CD14-positive monocyte (primary cell): ENCODE results near the gene ZFYVE21. TPM values are rescaled to one million over a fixed set of nuclear protein-coding genes. Genes with fewer than 3 reads are reported as not detected.

Source experiments
- DNase-seq, 3 donors: peaks; one replicate each; pipeline ENCODE4 v3.0.0-alpha.2; 2011 to 2022
- H2AFZ ChIP-seq: 2 replicates; pipeline ENCODE4 v1.6.0; 2012; ENCODE audit warnings: mild to moderate bottlenecking, low read depth, low read length, inconsistent platforms; ENCODE audit not compliant: insufficient read depth, poor library complexity, severe bottlenecking
- H3K27ac ChIP-seq, 2 donors: 1 replicate in 1 of 2; 2 replicates in 1 of 2; pipeline ENCODE4 v1.5.1; 2012 to 2013; ENCODE audit warnings: low read length in 2 of 2, control low read depth in 1 of 2, inconsistent platforms in 1 of 2, low read depth in 1 of 2, mild to moderate bottlenecking in 1 of 2
- H3K27me3 ChIP-seq, 2 donors: one replicate each; pipeline versions ENCODE4 v1.6.0 to v1.6.1; 2011 to 2013; ENCODE audit warnings: low read length in 2 of 2; ENCODE audit not compliant: control insufficient read depth in 2 of 2, insufficient read depth in 2 of 2
- H3K36me3 ChIP-seq, 2 donors: replicated peaks in 1 of 2; 1 replicate in 1 of 2; 2 replicates in 1 of 2; pipeline versions ENCODE4 v1.5.1 to v1.6.1; 2012 to 2013; ENCODE audit warnings: low read length in 2 of 2, control low read depth in 1 of 2, inconsistent platforms in 1 of 2, mild to moderate bottlenecking in 1 of 2; ENCODE audit not compliant: insufficient read depth in 2 of 2, control insufficient read depth in 1 of 2
- H3K4me1 ChIP-seq, 2 donors: 1 replicate in 1 of 2; 2 replicates in 1 of 2; pipeline versions ENCODE4 v1.5.1 to v1.6.1; 2012 to 2013; ENCODE audit warnings: low read length in 2 of 2, control low read depth in 1 of 2, inconsistent platforms in 1 of 2, mild to moderate bottlenecking in 1 of 2, moderate library complexity in 1 of 2; ENCODE audit not compliant: insufficient read depth in 2 of 2, control insufficient read depth in 1 of 2
- H3K4me2 ChIP-seq: replicated peaks from 2 replicates; pipeline ENCODE3; 2012; ENCODE audit warnings: low read length, moderate library complexity, mild to moderate bottlenecking; ENCODE audit not compliant: poor library complexity, severe bottlenecking; ENCODE audit errors: extremely low read depth
- H3K4me3 ChIP-seq, 3 experiments: fragments of 200-600 bp in 1 of 3; sonication (generic) in 1 of 3; replicated peaks in 1 of 3; 1 replicate in 2 of 3; 2 replicates in 1 of 3; pipeline ENCODE4 v1.5.1; 2011 to 2013; ENCODE audit warnings: low read length in 3 of 3, mild to moderate bottlenecking in 3 of 3, control low read depth in 2 of 3, low read depth in 2 of 3, inconsistent platforms in 1 of 3, moderate library complexity in 1 of 3
- H3K79me2 ChIP-seq: 2 replicates; pipeline ENCODE4 v1.6.0; 2012; ENCODE audit warnings: mild to moderate bottlenecking, control low read depth, inconsistent platforms, low read length, moderate library complexity; ENCODE audit not compliant: insufficient read depth
- H3K9ac ChIP-seq: 2 replicates; pipeline ENCODE4 v1.6.0; 2017; ENCODE audit warnings: low read length, mild to moderate bottlenecking; ENCODE audit not compliant: insufficient read depth, poor library complexity, severe bottlenecking
- H3K9me3 ChIP-seq, 2 donors: replicated peaks in 1 of 2; 1 replicate in 1 of 2; 2 replicates in 1 of 2; pipeline versions ENCODE4 v1.5.1 to v1.6.1; 2012 to 2013; ENCODE audit warnings: low read length in 2 of 2, control low read depth in 1 of 2; ENCODE audit not compliant: control insufficient read depth in 1 of 2, insufficient read depth in 1 of 2
- H4K20me1 ChIP-seq: 2 replicates; pipeline ENCODE4 v1.6.0; 2012; ENCODE audit warnings: mild to moderate bottlenecking, low read length, control low read depth, moderate library complexity; ENCODE audit not compliant: insufficient read depth
- H3K27ac Mint-ChIP-seq, 7 donors: one replicate each; pipeline ENCODE4 v1.8.0; 2020; ENCODE audit warnings: mild to moderate bottlenecking in 7 of 7, mixed read lengths in 7 of 7, moderate library complexity in 6 of 7, inconsistent platforms in 2 of 7
- H3K27me3 Mint-ChIP-seq, 3 donors: one replicate each; pipeline ENCODE4 v1.8.0; 2021 to 2022; ENCODE audit warnings: low read depth in 3 of 3, mild to moderate bottlenecking in 3 of 3, mixed read lengths in 3 of 3, moderate library complexity in 3 of 3, inconsistent platforms in 1 of 3
- H3K36me3 Mint-ChIP-seq, 2 donors: one replicate each; pipeline ENCODE4 v1.8.0; 2020; ENCODE audit warnings: mixed read lengths in 2 of 2, inconsistent platforms in 1 of 2, mild to moderate bottlenecking in 1 of 2
- H3K4me1 Mint-ChIP-seq: one replicate; pipeline ENCODE4 v1.8.0; 2020; ENCODE audit warnings: mild to moderate bottlenecking, mixed read lengths
- H3K4me3 Mint-ChIP-seq, 2 donors: one replicate each; pipeline ENCODE4 v1.8.0; 2020; ENCODE audit warnings: mild to moderate bottlenecking in 2 of 2, mixed read lengths in 2 of 2, moderate library complexity in 1 of 2
- H3K9me3 Mint-ChIP-seq, 7 donors: one replicate each; pipeline ENCODE4 v1.8.0; 2020 to 2022; ENCODE audit warnings: mixed read lengths in 7 of 7, mild to moderate bottlenecking in 6 of 7, moderate library complexity in 6 of 7, inconsistent platforms in 2 of 7
- CTCF ChIP-seq: fragments of 200-600 bp; IDR thresholded peaks from one replicate; pipeline ENCODE4 v1.8.0; 2022; ENCODE audit warnings: antibody characterized with exemption, mild to moderate bottlenecking
- WGBS: methylation state at CpG from one replicate; pipeline ENCODE4 v1.1.5; 2013; ENCODE audit warnings: missing lambda C conversion rate; ENCODE audit not compliant: insufficient coverage; 5-methylcytosine and 5-hydroxymethylcytosine counted together
- intact Hi-C, 2 donors: fragments of 100-400 bp; cut with micrococcal nuclease; formaldehyde crosslinking; loops; one replicate each; pipeline versions ENCODE4 v1.15.0 to v1.15.1; 2023
- polyA plus RNA-seq, 3 donors: library from polyadenylated mRNA; depleted of rRNA in 1 of 3; unstranded in 2 of 3; stranded (reverse) in 1 of 3; fragments of 300-500 nt in 2 of 3; fragments of >200 nt in 1 of 3; fragmentation: Illumina TruSeq in 2 of 3; gene quantifications; 1 replicate in 2 of 3; 2 replicates in 1 of 3; pipeline ENCODE4 v1.2.3, GENCODE V29; 2012 to 2021

Gene ZFYVE21
- polyA plus RNA-seq, 3 donors, result 22.1 to 36.5 (median 33.1) TPM

DNA sequence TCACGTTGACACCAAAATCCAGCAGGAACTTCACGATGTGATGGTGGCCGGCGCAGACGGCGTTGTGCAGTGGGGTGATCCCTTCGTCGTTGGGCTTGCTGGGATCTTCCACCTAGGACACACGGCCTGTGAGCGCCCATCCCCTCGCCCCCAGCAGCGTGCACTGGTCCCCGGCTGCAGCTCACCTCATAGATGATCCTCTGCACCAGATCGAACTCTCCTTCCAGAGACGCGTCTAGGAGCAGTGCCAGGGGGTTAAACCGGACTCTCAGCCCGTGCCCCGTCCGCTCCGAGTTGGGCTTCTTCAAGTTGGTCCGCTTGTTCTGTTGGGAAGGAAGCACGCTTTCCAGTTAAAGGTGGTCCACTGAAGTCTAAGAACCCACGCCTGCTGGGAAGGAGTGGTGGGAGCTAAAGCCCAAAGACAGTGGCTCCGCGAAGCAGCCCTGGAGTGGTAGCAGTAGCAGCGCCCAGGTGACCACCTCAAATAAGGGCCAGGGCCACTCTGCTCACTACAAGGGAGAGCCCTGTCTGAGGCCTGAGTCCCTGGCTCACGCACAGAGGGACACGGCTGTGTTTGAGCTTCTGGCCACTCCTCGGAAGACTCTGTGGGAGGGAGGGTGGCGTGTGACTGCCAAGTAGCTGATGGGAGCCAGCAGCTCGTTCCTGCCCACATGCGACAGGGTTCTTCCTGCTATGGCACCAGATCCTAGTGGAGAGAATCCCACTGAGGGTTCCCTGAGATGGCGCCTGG is 23.3 kb downstream of the ZFYVE21 start:
- peaks cover 3 to 4% (median 4%) of the 10 kb centered on the region in 3 donors for H3K27me3 Mint-ChIP-seq
- no peaks in the 10 kb centered on the region for H3K4me1 ChIP-seq
- H4K20me1 ChIP-seq, result no peaks in the 10 kb centered on the region
- no peaks in the 10 kb centered on the region for H3K9me3 ChIP-seq
- no peaks in the 10 kb centered on the region for H3K27me3 ChIP-seq
- H3K27ac Mint-ChIP-seq, result no peak overlapping the region
- intact Hi-C loops, result no loop called here
- peaks cover 7 to 11% of the 10 kb centered on the region in 2 donors for H3K36me3 Mint-ChIP-seq
- peaks cover 7% of the 10 kb centered on the region for H3K4me1 Mint-ChIP-seq
- H3K27ac ChIP-seq, result no peak overlapping the region
- H3K4me2 ChIP-seq, result no peak overlapping the region
- no peak overlapping the region for H3K4me3 Mint-ChIP-seq
- no peaks in the 10 kb centered on the region for H3K9me3 Mint-ChIP-seq
- no peak overlapping the region for H3K4me3 ChIP-seq
- no peaks in the 10 kb centered on the region for H3K79me2 ChIP-seq
- no peak for DNase-seq
- H2AFZ ChIP-seq, result no peak overlapping the region
- H3K9ac ChIP-seq, result no peak overlapping the region
- H3K36me3 ChIP-seq, result peaks cover 1 to 6% of the 10 kb centered on the region in 2 donors
- WGBS, result 92% methylated on average over 32 of the region's 34 CpGs
- no peak for TF ChIP-seq CTCF

DNA sequence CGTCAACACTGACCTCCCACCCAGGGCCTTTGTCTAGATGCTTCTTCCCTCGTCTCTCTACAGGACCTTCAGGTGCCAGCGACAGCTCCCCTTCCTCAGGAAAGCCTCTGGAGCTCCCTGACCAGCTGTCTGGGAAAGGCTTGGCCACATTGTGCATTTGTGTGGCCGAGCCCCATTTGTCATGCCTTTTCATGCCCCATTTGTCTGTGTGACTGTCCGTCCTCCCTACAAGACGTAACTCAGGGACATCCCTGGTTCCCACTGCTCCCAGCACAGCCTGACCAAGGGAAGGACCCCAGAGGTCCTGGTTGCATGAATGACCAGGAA is 23.8 kb downstream of the ZFYVE21 start:
- H3K27me3 ChIP-seq, result no peaks in the 10 kb centered on the region
- no peak overlapping the region for H2AFZ ChIP-seq
- H3K9me3 Mint-ChIP-seq, result no peaks in the 10 kb centered on the region
- TF ChIP-seq CTCF, result no peak
- H3K9me3 ChIP-seq, result no peaks in the 10 kb centered on the region
- H3K36me3 Mint-ChIP-seq, result peaks cover 5% of the 10 kb centered on the region in 2 donors
- WGBS, result 100% methylated on average over 2 of the region's 6 CpGs
- DNase-seq, result no peak
- no peak overlapping the region for H3K4me3 ChIP-seq
- peaks cover 7% of the 10 kb centered on the region for H3K4me1 Mint-ChIP-seq
- no peak overlapping the region for H3K4me3 Mint-ChIP-seq
- no peak overlapping the region for H3K9ac ChIP-seq
- intact Hi-C loops, result no loop called here
- peaks cover 0 to 1% of the 10 kb centered on the region in 2 donors for H3K36me3 ChIP-seq
- H3K27me3 Mint-ChIP-seq, result peaks cover 3 to 6% (median 4%) of the 10 kb centered on the region in 3 donors
- no peak overlapping the region for H3K27ac ChIP-seq
- no peaks in the 10 kb centered on the region for H3K4me1 ChIP-seq
- H4K20me1 ChIP-seq, result no peaks in the 10 kb centered on the region
- no peak overlapping the region for H3K4me2 ChIP-seq
- no peaks in the 10 kb centered on the region for H3K79me2 ChIP-seq
- no peak overlapping the region for H3K27ac Mint-ChIP-seq
